Effector memory CD4-positive, alpha-beta T cell (primary cell): ENCODE results near the gene ANO7.

Experiments used
- DNase-seq, 3 donors: peaks; one replicate each; pipeline ENCODE4 v3.0.0-alpha.2; 2020
- H3K27ac ChIP-seq: 2 replicates; pipeline ENCODE4 v1.7.0; 2013; ENCODE audit warnings: mild to moderate bottlenecking, low read length, moderate library complexity; ENCODE audit not compliant: insufficient read depth, poor library complexity, severe bottlenecking
- H3K27me3 ChIP-seq: replicated peaks from 2 replicates; pipeline ENCODE4 v1.7.0; 2013; ENCODE audit warnings: mild to moderate bottlenecking, low read length; ENCODE audit not compliant: insufficient read depth, control insufficient read depth, poor library complexity, severe bottlenecking
- H3K36me3 ChIP-seq: 2 replicates; pipeline ENCODE4 v1.7.0; 2013; ENCODE audit warnings: mild to moderate bottlenecking, low read length, moderate library complexity; ENCODE audit not compliant: control insufficient read depth, insufficient read depth
- H3K4me1 ChIP-seq: 2 replicates; pipeline ENCODE4 v1.7.0; 2013; ENCODE audit warnings: low read length, mild to moderate bottlenecking; ENCODE audit not compliant: control insufficient read depth, insufficient read depth, poor library complexity, severe bottlenecking
- H3K4me3 ChIP-seq: 2 replicates; pipeline ENCODE4 v1.7.0; 2013; ENCODE audit warnings: low read length, low read depth, mild to moderate bottlenecking; ENCODE audit not compliant: insufficient read depth, poor library complexity, severe bottlenecking
- H3K9me3 ChIP-seq: 2 replicates; pipeline ENCODE4 v1.7.0; 2013; ENCODE audit warnings: mild to moderate bottlenecking, low read length, moderate library complexity; ENCODE audit not compliant: control insufficient read depth

The ANO7 gene

GRCh38 chr2:241270531-241270930, 82.1 kb downstream of the ANO7 start:
- Histone ChIP-seq H3K4me1 (peaks cover 15% of the 10 kb centered on the region), H3K27me3 (no peaks in the 10 kb centered on the region), H3K27ac (no peak overlapping the region), H3K9me3 (no peaks in the 10 kb centered on the region), H3K36me3 (peaks cover 22% of the 10 kb centered on the region), H3K4me3 (no peak overlapping the region)
- DNase-seq, result no peak

GRCh38 chr2:241271706-241272302, 83.3 kb downstream of the ANO7 start:
- peaks cover 15% of the 10 kb centered on the region for H3K4me1 ChIP-seq
- H3K4me3 ChIP-seq, result peak overlapping the region; percentile 71
- H3K27me3 ChIP-seq, result no peaks in the 10 kb centered on the region
- peak; percentile 34 to 45 (median 38) for DNase-seq
- H3K27ac ChIP-seq, result peak overlapping the region; percentile 61
- H3K36me3 ChIP-seq, result peaks cover 9% of the 10 kb centered on the region
- H3K9me3 ChIP-seq, result no peaks in the 10 kb centered on the region

GRCh38 chr2:241272303-241273209, 84.1 kb downstream of the ANO7 start:
- no peaks in the 10 kb centered on the region for H3K9me3 ChIP-seq
- no peaks in the 10 kb centered on the region for H3K27me3 ChIP-seq
- peak overlapping the region; percentile 61 for H3K27ac ChIP-seq
- peaks cover 15% of the 10 kb centered on the region for H3K4me1 ChIP-seq
- H3K4me3 ChIP-seq, result peak overlapping the region; percentile 71
- peaks cover 8% of the 10 kb centered on the region for H3K36me3 ChIP-seq
- DNase-seq, result peak; percentile 32 to 47 (median 36)

- Histone ChIP-seq H3K27ac (no peak overlapping the region), H3K9me3 (no peaks in the 10 kb centered on the region), H3K36me3 (peaks cover 4% of the 10 kb centered on the region), H3K4me1 (peaks cover 15% of the 10 kb centered on the region), H3K4me3 (peak overlapping the region; percentile 59), H3K27me3 (no peaks in the 10 kb centered on the region)
- DNase-seq, result no peak
Observed at GRCh38 chr2:241273210-241274020, 84.9 kb downstream of the ANO7 start.

- no peak for DNase-seq
- Histone ChIP-seq H3K4me3 (no peak overlapping the region), H3K27me3 (no peaks in the 10 kb centered on the region), H3K9me3 (no peaks in the 10 kb centered on the region), H3K4me1 (peaks cover 15% of the 10 kb centered on the region), H3K27ac (no peak overlapping the region), H3K36me3 (no peaks in the 10 kb centered on the region)
Observed at GRCh38 chr2:241274127-241274526, 85.7 kb downstream of the ANO7 start.
